HCT116 (cell line): ENCODE results near the gene KLK7. TPM values are rescaled to one million over a fixed set of nuclear protein-coding genes. Genes with fewer than 3 reads are reported as not detected.

Source experiments
- ATAC-seq: fragments of 200-7000 bp; cut with Tn5 transposase; 2 replicates; pipeline ENCODE4 v1.9.1; 2020; ENCODE audit warnings: mild to moderate bottlenecking, moderate library complexity
- BruUV-seq: library from RNA; stranded (reverse); fragments of 400-500 nt; replicated peaks from 2 replicates; lab custom pipeline; 2021; lab: Mats Ljungman, UMichigan
- CTCF ChIA-PET: fragments of 300-600 bp; sonication (Branson Sonifier 250); formaldehyde crosslinking; loops from one replicate; lab custom pipeline; 2021; ENCODE audit warnings: antibody characterized with exemption; lab: Charles Lee
- POLR2A ChIA-PET: fragments of 300-600, 350-600 bp; sonication (Branson Sonifier 250); formaldehyde crosslinking; loops from one replicate; lab custom pipeline; 2021; ENCODE audit warnings: antibody characterized with exemption; lab: Charles Lee
- RAD21 ChIA-PET, 2 experiments: fragments of 300-600 bp; sonication (Branson Sonifier 250); formaldehyde crosslinking; loops; one replicate each; lab custom pipeline; 2023; ENCODE audit warnings: low total read pairs in 2 of 2; ENCODE audit not compliant: uncharacterized antibody in 2 of 2, unreplicated experiment in 2 of 2, low non-redundant PET in 1 of 2; lab: Charles Lee
- DNase-seq: peaks from one replicate; pipeline ENCODE4 v3.0.0-alpha.2; 2010; ENCODE audit warnings: low read depth, low spot score
- H2AFZ ChIP-seq: fragments of 200-600 bp; shearing (Covaris generic), sonication (generic); 2 replicates; pipeline ENCODE4 v1.6.1; 2017; ENCODE audit warnings: low read depth, mixed run types, mixed read lengths, antibody characterized with exemption, low read length; ENCODE audit not compliant: poor library complexity, severe bottlenecking
- H3K27ac ChIP-seq: 2 replicates; pipeline ENCODE4 v1.5.1; 2012; ENCODE audit warnings: low read depth, low read length
- H3K27me3 ChIP-seq: fragments of 200-600 bp; sonication (generic); 2 replicates; pipeline ENCODE4 v1.6.1; 2016; ENCODE audit warnings: mixed run types, low read length, mixed read lengths; ENCODE audit not compliant: insufficient read depth
- H3K36me3 ChIP-seq, 2 experiments: fragments of 200-500 bp in 1 of 2; fragments of 200-600 bp in 1 of 2; sonication (Bioruptor generic) in 1 of 2; sonication (generic) in 1 of 2; 2 replicates each; pipeline versions ENCODE4 v1.5.1 to v1.6.1; 2014 to 2016; ENCODE audit warnings: low read length in 2 of 2, inconsistent platforms in 1 of 2, mixed read lengths in 1 of 2, mixed run types in 1 of 2; ENCODE audit not compliant: insufficient read depth in 2 of 2, control insufficient read depth in 1 of 2
- H3K4me1 ChIP-seq, 2 experiments: fragments of 200-600 bp in 1 of 2; sonication (generic) in 1 of 2; 2 replicates each; pipeline versions ENCODE4 v1.5.1 to v1.6.1; 2012 to 2017; ENCODE audit warnings: low read length in 2 of 2, inconsistent platforms in 1 of 2, mild to moderate bottlenecking in 1 of 2, mixed read lengths in 1 of 2, mixed run types in 1 of 2, moderate library complexity in 1 of 2; ENCODE audit not compliant: insufficient read depth in 2 of 2, control insufficient read depth in 1 of 2
- H3K4me2 ChIP-seq: fragments of 200-600 bp; sonication (generic); 2 replicates; pipeline ENCODE4 v1.6.1; 2017; ENCODE audit warnings: mixed run types, low read length, mixed read lengths
- H3K4me3 ChIP-seq, 2 experiments: fragments of 200-600 bp in 1 of 2; sonication (generic) in 1 of 2; replicated peaks in 1 of 2; 2 replicates each; pipeline ENCODE4 v1.5.1; 2011 to 2016; ENCODE audit warnings: low read length in 2 of 2, control low read depth in 1 of 2, low read depth in 1 of 2, mild to moderate bottlenecking in 1 of 2, mixed read lengths in 1 of 2, mixed run types in 1 of 2
- H3K79me2 ChIP-seq: fragments of 200-600 bp; sonication (generic); 2 replicates; pipeline ENCODE4 v1.6.1; 2017; ENCODE audit warnings: mild to moderate bottlenecking, mixed run types, low read length, moderate library complexity, mixed read lengths; ENCODE audit not compliant: insufficient read depth
- H3K9ac ChIP-seq: fragments of 200-600 bp; sonication (generic); 2 replicates; pipeline ENCODE4 v1.6.1; 2016; ENCODE audit warnings: low read length, mixed read lengths
- H3K9me2 ChIP-seq: fragments of 200-600 bp; sonication (generic), shearing (Covaris generic); 2 replicates; pipeline ENCODE4 v1.6.1; 2017; ENCODE audit warnings: mixed run types, mild to moderate bottlenecking, moderate library complexity; ENCODE audit not compliant: insufficient read depth
- H3K9me3 ChIP-seq, 2 experiments: fragments of 200-500 bp in 1 of 2; fragments of 200-600 bp in 1 of 2; sonication (Bioruptor generic) in 1 of 2; sonication (generic) in 1 of 2; 2 replicates each; pipeline ENCODE4 v1.6.1; 2014 to 2017; ENCODE audit warnings: low read length in 2 of 2, mixed read lengths in 2 of 2, inconsistent platforms in 1 of 2, low read depth in 1 of 2, mild to moderate bottlenecking in 1 of 2, mixed run types in 1 of 2, moderate library complexity in 1 of 2; ENCODE audit not compliant: control insufficient read depth in 1 of 2, insufficient read depth in 1 of 2
- H4K20me1 ChIP-seq: fragments of 200-600 bp; sonication (generic), shearing (Covaris generic); 2 replicates; pipeline ENCODE4 v1.6.1; 2017; ENCODE audit warnings: mixed run types, mild to moderate bottlenecking, moderate library complexity; ENCODE audit not compliant: insufficient read depth
- CBX3 ChIP-seq: IDR thresholded peaks from 2 replicates; pipeline ENCODE4 v1.6.1; 2012; ENCODE audit warnings: low read depth
- CTCF ChIP-seq, 3 experiments: fragments of 200-600 bp in 1 of 3; sonication (generic) in 1 of 3; IDR thresholded peaks in 2 of 3; conservative IDR thresholded peaks in 1 of 3; 2 replicates each; pipeline ENCODE4 v1.5.1; 2012 to 2017; ENCODE audit warnings: low read depth in 2 of 3, low read length in 2 of 3, antibody characterized with exemption in 1 of 3, borderline replicate concordance in 1 of 3, control low read depth in 1 of 3, mild to moderate bottlenecking in 1 of 3, mixed read lengths in 1 of 3, mixed run types in 1 of 3, moderate library complexity in 1 of 3; ENCODE audit not compliant: insufficient read depth in 1 of 3
- EGR1 ChIP-seq: IDR thresholded peaks from 2 replicates; pipeline ENCODE4 v1.6.1; 2012; ENCODE audit warnings: low read depth
- ELF1 ChIP-seq: IDR thresholded peaks from 2 replicates; pipeline ENCODE4 v1.6.1; 2012; ENCODE audit warnings: low read depth, borderline replicate concordance
- FOSL1 ChIP-seq: IDR thresholded peaks from 2 replicates; pipeline ENCODE4 v1.6.1; 2012; ENCODE audit warnings: low read depth
- JUND ChIP-seq: IDR thresholded peaks from 2 replicates; pipeline ENCODE4 v1.6.1; 2012
- MAX ChIP-seq: IDR thresholded peaks from 2 replicates; pipeline ENCODE4 v1.6.1; 2012
- POLR2AphosphoS5 ChIP-seq: IDR thresholded peaks from 2 replicates; pipeline ENCODE4 v1.6.1; 2011; ENCODE audit warnings: mild to moderate bottlenecking, low read depth, low read length, moderate library complexity
- RAD21 ChIP-seq: IDR thresholded peaks from 2 replicates; pipeline ENCODE4 v1.6.1; 2012; ENCODE audit warnings: low read depth, mild to moderate bottlenecking
- REST ChIP-seq: IDR thresholded peaks from 2 replicates; pipeline ENCODE4 v1.6.1; 2012; ENCODE audit warnings: low read depth
- SIN3A ChIP-seq: IDR thresholded peaks from 2 replicates; pipeline ENCODE4 v1.6.1; 2012; ENCODE audit warnings: low read depth
- SP1 ChIP-seq: IDR thresholded peaks from 2 replicates; pipeline ENCODE4 v1.6.1; 2012; ENCODE audit warnings: low read depth
- SRF ChIP-seq: IDR thresholded peaks from 2 replicates; pipeline ENCODE4 v1.6.1; 2012; ENCODE audit warnings: low read depth
- TCF7L2 ChIP-seq: IDR thresholded peaks from 2 replicates; pipeline ENCODE4 v1.7.0; 2011; ENCODE audit warnings: borderline replicate concordance, inconsistent platforms; ENCODE audit not compliant: insufficient read depth, insufficient read length; ENCODE audit errors: extremely low read depth
- YY1 ChIP-seq: IDR thresholded peaks from 2 replicates; pipeline ENCODE4 v1.6.1; 2011; ENCODE audit warnings: low read length, low read depth, moderate library complexity, mild to moderate bottlenecking; ENCODE audit not compliant: insufficient replicate concordance; ENCODE audit errors: extremely low read depth
- ZBTB33 ChIP-seq: IDR thresholded peaks from 2 replicates; pipeline ENCODE4 v1.6.1; 2011; ENCODE audit warnings: mild to moderate bottlenecking, low read length, moderate library complexity; ENCODE audit not compliant: insufficient replicate concordance; ENCODE audit errors: extremely low read depth
- ZNF274 ChIP-seq: fragments of 200-500 bp; sonication (Bioruptor generic); IDR thresholded peaks from 2 replicates; pipeline ENCODE4 v1.6.1; 2014; ENCODE audit warnings: mild to moderate bottlenecking, low read depth, low read length, inconsistent platforms
- intact Hi-C: fragments of 100-400 bp; cut with micrococcal nuclease; formaldehyde crosslinking; loops from 2 replicates; pipeline ENCODE4 v1.10.0; 2022
- total RNA-seq: library from RNA; stranded (reverse); gene quantifications from one replicate; pipeline ENCODE4 v1.2.1, GENCODE V29; 2021; ENCODE audit not compliant: unreplicated experiment

KLK7 gene
- total RNA-seq, 1 experiment from 2014 or later = 30.5 TPM

- DNase-seq (peak; percentile 76), ATAC-seq (peak; percentile 91)
- Histone ChIP-seq H3K36me3 (no peaks in the 10 kb centered on the region), H3K27ac (peak within 1 kb of the TSS; percentile 95), H3K79me2 (no peaks in the 10 kb centered on the region), H3K9ac (peak within 1 kb of the TSS; percentile 65), H3K9me3 (no peaks in the 10 kb centered on the region), H3K4me1 (peaks cover 42 to 86% of the 10 kb centered on the region in 2 experiments), H3K9me2 (no peaks in the 10 kb centered on the region), H3K27me3 (no peaks in the 10 kb centered on the region), H3K4me2 (peak within 1 kb of the TSS; percentile 71), H2AFZ (peak within 1 kb of the TSS; percentile 55), H3K4me3 (peak within 1 kb of the TSS; percentile 37 to 53), H4K20me1 (no peaks in the 10 kb centered on the region)
- BruUV-seq = no TSS peak
- TF ChIP-seq SIN3A = no peak
- TF ChIP-seq JUND = peak; percentile 89
- peak; percentile 84 for TF ChIP-seq MAX
- peak; percentile 90 for TF ChIP-seq CBX3
- TF ChIP-seq FOSL1 = peak; percentile 83
- peak; percentile 35 for TF ChIP-seq EGR1
- TF ChIP-seq POLR2AphosphoS5 = peak; percentile 73
- TF ChIP-seq RAD21 = no peak; the same call in 1 of the 2 replicates
- TF ChIP-seq TCF7L2 = no peak
- peak; percentile 86 for TF ChIP-seq SP1
- TF ChIP-seq CTCF (IDR thresholded peaks at IDR 0.05 in 2 of 3, conservative IDR thresholded peaks at IDR 0.05 in 1 of 3; ENCODE audit: borderline replicate concordance in 1 of 3, insufficient read depth in 1 of 3, low read depth in 2 of 3, low read length in 2 of 3) = no peak
- TF ChIP-seq YY1 = peak; percentile 66
- no peak for TF ChIP-seq REST
- TF ChIP-seq ELF1 = no peak
- TF ChIP-seq SRF = no peak
- no peak for TF ChIP-seq ZNF274
- TF ChIP-seq ZBTB33 = no peak
- RAD21 ChIA-PET = interaction anchor here (0.9 kb wide), 2 partner anchors 38 kb away, joined by 3 to 4 read pairs; no protein-coding TSS in a partner anchor
- CTCF ChIA-PET = interaction anchor here (1.0 kb wide), 1 partner anchor 47 kb away, joined by 3 read pairs; no protein-coding TSS in a partner anchor
- intact Hi-C loops = loop anchor here (2.0 to 5.0 kb wide), 3 partner anchors 33 to 47 kb away; partner anchors contain the start of gene KLK8
- POLR2A ChIA-PET = interaction anchor here (0.5 to 1.4 kb wide), 5 partner anchors 32 to 68 kb away, joined by 3 to 8 read pairs (median 3); partner anchors contain the start of gene KLK8
Measured at GRCh38 chr19:50969413-50969760, 14.3 kb downstream of the KLK7 start, which contains the start of gene KLK6. KLK6 (minus strand) TSS chr19:50969591; CDS start chr19:50968104, 1,487 bp downstream.
